ENCODE data around the gene NKAIN2.

Gene NKAIN2

GRCh38 chr6:124633655-124634054 lies 830.0 kb downstream of the NKAIN2 start:
- no peaks in the 10 kb centered on the region for H3K9me3 ChIP-seq (ENCODE audit: control insufficient read depth, low read length)

GRCh38 chr6:124640432-124640831 lies 836.8 kb downstream of the NKAIN2 start:
- no peaks in the 10 kb centered on the region for H3K36me3 ChIP-seq (ENCODE audit: control insufficient read depth, insufficient read depth, low read length, severe bottlenecking)
- no peaks in the 10 kb centered on the region for H3K9me3 ChIP-seq (ENCODE audit: control insufficient read depth, low read length)
- H3K4me3 ChIP-seq (ENCODE audit: low read length): no peak overlapping the region
- no peaks in the 10 kb centered on the region for H3K27me3 ChIP-seq (replicated peaks; ENCODE audit: control insufficient read depth, insufficient read depth, low read length)
- H3K4me1 ChIP-seq (ENCODE audit: control insufficient read depth, insufficient read depth, low read length): no peaks in the 10 kb centered on the region
- no peak for DNase-seq (ENCODE audit: low read depth)
- H3K9ac ChIP-seq (ENCODE audit: low read length): no peak overlapping the region

More at GRCh38 chr6:124633655-124634054, 830.0 kb downstream of the NKAIN2 start:
- DNase-seq (ENCODE audit: low read depth): no peak
- H3K36me3 ChIP-seq (ENCODE audit: control insufficient read depth, insufficient read depth, low read length, severe bottlenecking): no peaks in the 10 kb centered on the region
- H3K9ac ChIP-seq (ENCODE audit: low read length): no peak overlapping the region
- no peaks in the 10 kb centered on the region for H3K27me3 ChIP-seq (replicated peaks; ENCODE audit: control insufficient read depth, insufficient read depth, low read length)
- peaks cover 3% of the 10 kb centered on the region for H3K4me1 ChIP-seq (ENCODE audit: control insufficient read depth, insufficient read depth, low read length)
- no peak overlapping the region for H3K4me3 ChIP-seq (ENCODE audit: low read length)

GRCh38 chr6:124655866-124656265 lies 852.2 kb downstream of the NKAIN2 start:
- Histone ChIP-seq H3K4me3 (ENCODE audit: low read length) (no peak overlapping the region), H3K36me3 (ENCODE audit: control insufficient read depth, insufficient read depth, low read length, severe bottlenecking) (no peaks in the 10 kb centered on the region), H3K9me3 (ENCODE audit: control insufficient read depth, low read length) (no peaks in the 10 kb centered on the region), H3K27me3 (replicated peaks; ENCODE audit: control insufficient read depth, insufficient read depth, low read length) (no peaks in the 10 kb centered on the region), H3K9ac (ENCODE audit: low read length) (no peak overlapping the region), H3K4me1 (ENCODE audit: control insufficient read depth, insufficient read depth, low read length) (no peaks in the 10 kb centered on the region)
- DNase-seq (ENCODE audit: low read depth): no peak

- H3K36me3 ChIP-seq (ENCODE audit: control insufficient read depth, insufficient read depth, low read length, severe bottlenecking): no peaks in the 10 kb centered on the region
- no peaks in the 10 kb centered on the region for H3K4me1 ChIP-seq (ENCODE audit: control insufficient read depth, insufficient read depth, low read length)
- H3K9me3 ChIP-seq (ENCODE audit: control insufficient read depth, low read length): no peaks in the 10 kb centered on the region
- H3K27me3 ChIP-seq (replicated peaks; ENCODE audit: control insufficient read depth, insufficient read depth, low read length): no peaks in the 10 kb centered on the region
- no peak overlapping the region for H3K4me3 ChIP-seq (ENCODE audit: low read length)
- no peak overlapping the region for H3K9ac ChIP-seq (ENCODE audit: low read length)
- no peak for DNase-seq (ENCODE audit: low read depth)
Observed at GRCh38 chr6:124658053-124658452, 854.4 kb downstream of the NKAIN2 start.

GRCh38 chr6:124659427-124659826 lies 855.8 kb downstream of the NKAIN2 start:
- no peak overlapping the region for H3K9ac ChIP-seq (ENCODE audit: low read length)
- no peaks in the 10 kb centered on the region for H3K4me1 ChIP-seq (ENCODE audit: control insufficient read depth, insufficient read depth, low read length)
- no peaks in the 10 kb centered on the region for H3K36me3 ChIP-seq (ENCODE audit: control insufficient read depth, insufficient read depth, low read length, severe bottlenecking)
- DNase-seq (ENCODE audit: low read depth): no peak
- no peaks in the 10 kb centered on the region for H3K9me3 ChIP-seq (ENCODE audit: control insufficient read depth, low read length)
- no peaks in the 10 kb centered on the region for H3K27me3 ChIP-seq (replicated peaks; ENCODE audit: control insufficient read depth, insufficient read depth, low read length)
- no peak overlapping the region for H3K4me3 ChIP-seq (ENCODE audit: low read length)

- Histone ChIP-seq H3K4me3 (ENCODE audit: low read length) (no peak overlapping the region), H3K36me3 (ENCODE audit: control insufficient read depth, insufficient read depth, low read length, severe bottlenecking) (no peaks in the 10 kb centered on the region), H3K27me3 (replicated peaks; ENCODE audit: control insufficient read depth, insufficient read depth, low read length) (no peaks in the 10 kb centered on the region), H3K9me3 (ENCODE audit: control insufficient read depth, low read length) (no peaks in the 10 kb centered on the region), H3K9ac (ENCODE audit: low read length) (no peak overlapping the region), H3K4me1 (ENCODE audit: control insufficient read depth, insufficient read depth, low read length) (no peaks in the 10 kb centered on the region)
- DNase-seq (ENCODE audit: low read depth): no peak
Observed at GRCh38 chr6:124660185-124660584, 856.5 kb downstream of the NKAIN2 start.

GRCh38 chr6:124661097-124661661 lies 857.5 kb downstream of the NKAIN2 start:
- no peaks in the 10 kb centered on the region for H3K4me1 ChIP-seq (ENCODE audit: control insufficient read depth, insufficient read depth, low read length)
- H3K9ac ChIP-seq (ENCODE audit: low read length): no peak overlapping the region
- no peak overlapping the region for H3K4me3 ChIP-seq (ENCODE audit: low read length)
- H3K9me3 ChIP-seq (ENCODE audit: control insufficient read depth, low read length): no peaks in the 10 kb centered on the region
- H3K27me3 ChIP-seq (replicated peaks; ENCODE audit: control insufficient read depth, insufficient read depth, low read length): no peaks in the 10 kb centered on the region
- DNase-seq (ENCODE audit: low read depth): no peak
- H3K36me3 ChIP-seq (ENCODE audit: control insufficient read depth, insufficient read depth, low read length, severe bottlenecking): no peaks in the 10 kb centered on the region

GRCh38 chr6:124668028-124668427 lies 864.4 kb downstream of the NKAIN2 start:
- H3K4me1 ChIP-seq (ENCODE audit: control insufficient read depth, insufficient read depth, low read length): no peaks in the 10 kb centered on the region
- no peaks in the 10 kb centered on the region for H3K36me3 ChIP-seq (ENCODE audit: control insufficient read depth, insufficient read depth, low read length, severe bottlenecking)
- H3K9ac ChIP-seq (ENCODE audit: low read length): no peak overlapping the region
- H3K4me3 ChIP-seq (ENCODE audit: low read length): no peak overlapping the region
- H3K9me3 ChIP-seq (ENCODE audit: control insufficient read depth, low read length): peaks cover 6% of the 10 kb centered on the region
- no peak for DNase-seq (ENCODE audit: low read depth)
- no peaks in the 10 kb centered on the region for H3K27me3 ChIP-seq (replicated peaks; ENCODE audit: control insufficient read depth, insufficient read depth, low read length)

GRCh38 chr6:124669713-124670480 lies 866.2 kb downstream of the NKAIN2 start:
- peaks cover 17% of the 10 kb centered on the region for H3K9me3 ChIP-seq (ENCODE audit: control insufficient read depth, low read length)
- no peak overlapping the region for H3K9ac ChIP-seq (ENCODE audit: low read length)
- no peaks in the 10 kb centered on the region for H3K27me3 ChIP-seq (replicated peaks; ENCODE audit: control insufficient read depth, insufficient read depth, low read length)
- H3K4me3 ChIP-seq (ENCODE audit: low read length): no peak overlapping the region
- no peaks in the 10 kb centered on the region for H3K4me1 ChIP-seq (ENCODE audit: control insufficient read depth, insufficient read depth, low read length)
- DNase-seq (ENCODE audit: low read depth): no peak
- no peaks in the 10 kb centered on the region for H3K36me3 ChIP-seq (ENCODE audit: control insufficient read depth, insufficient read depth, low read length, severe bottlenecking)

GRCh38 chr6:124670801-124671200 lies 867.1 kb downstream of the NKAIN2 start:
- no peak overlapping the region for H3K4me3 ChIP-seq (ENCODE audit: low read length)
- H3K9me3 ChIP-seq (ENCODE audit: control insufficient read depth, low read length): peaks cover 17% of the 10 kb centered on the region
- no peaks in the 10 kb centered on the region for H3K4me1 ChIP-seq (ENCODE audit: control insufficient read depth, insufficient read depth, low read length)
- H3K9ac ChIP-seq (ENCODE audit: low read length): no peak overlapping the region
- no peak for DNase-seq (ENCODE audit: low read depth)
- H3K27me3 ChIP-seq (replicated peaks; ENCODE audit: control insufficient read depth, insufficient read depth, low read length): no peaks in the 10 kb centered on the region
- no peaks in the 10 kb centered on the region for H3K36me3 ChIP-seq (ENCODE audit: control insufficient read depth, insufficient read depth, low read length, severe bottlenecking)

GRCh38 chr6:124671324-124671723 lies 867.7 kb downstream of the NKAIN2 start:
- Histone ChIP-seq H3K4me1 (ENCODE audit: control insufficient read depth, insufficient read depth, low read length) (no peaks in the 10 kb centered on the region), H3K9me3 (ENCODE audit: control insufficient read depth, low read length) (peaks cover 17% of the 10 kb centered on the region)
- DNase-seq (ENCODE audit: low read depth): no peak

More at GRCh38 chr6:124671324-124671723, 867.7 kb downstream of the NKAIN2 start:
- no peak overlapping the region for H3K9ac ChIP-seq (ENCODE audit: low read length)
- no peaks in the 10 kb centered on the region for H3K36me3 ChIP-seq (ENCODE audit: control insufficient read depth, insufficient read depth, low read length, severe bottlenecking)
- H3K27me3 ChIP-seq (replicated peaks; ENCODE audit: control insufficient read depth, insufficient read depth, low read length): no peaks in the 10 kb centered on the region
- no peak overlapping the region for H3K4me3 ChIP-seq (ENCODE audit: low read length)
